GM18511 (cell line): ENCODE results near the gene CDKAL1.
"Not testable (repeated sequence)": the region's sequence is repeated elsewhere in the genome, so short reads cannot be mapped to it uniquely, and the experiment has no call there.

Experiments
- ATAC-seq: cut with Tn5 transposase; IDR thresholded peaks from one replicate; pipeline ENCODE4 v1.9.1; 2021; ENCODE audit warnings: mild to moderate bottlenecking, moderate library complexity; ENCODE audit not compliant: unreplicated experiment

Gene CDKAL1

GRCh38 chr6:21049148-21049547 lies 514.9 kb downstream of the CDKAL1 start:
- ATAC-seq, result no peak

- ATAC-seq, result no peak
Measured at GRCh38 chr6:21049572-21049971, 515.3 kb downstream of the CDKAL1 start.

- ATAC-seq, result no peak
Measured at GRCh38 chr6:21050935-21051334, 516.7 kb downstream of the CDKAL1 start.

DNA sequence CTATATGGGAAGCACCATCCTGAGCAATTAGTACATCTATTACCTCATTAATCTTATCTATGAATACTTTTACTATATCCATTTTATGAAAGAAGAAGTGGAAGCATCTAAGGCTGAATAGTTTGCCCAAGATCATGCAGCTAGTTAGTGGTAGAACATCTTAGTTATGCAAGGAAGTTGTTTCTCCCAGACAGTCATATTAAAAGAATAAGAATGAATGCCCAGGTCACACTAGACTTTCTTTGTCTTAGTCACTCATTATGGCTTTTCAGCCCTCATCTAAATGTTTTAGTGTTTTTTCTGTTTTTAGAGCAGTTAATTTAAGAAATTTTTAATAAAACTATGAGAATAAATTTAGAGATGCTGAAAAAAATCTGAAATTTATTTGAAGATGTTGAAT lies 517.5 kb downstream of the CDKAL1 start:
- ATAC-seq, result no peak

DNA sequence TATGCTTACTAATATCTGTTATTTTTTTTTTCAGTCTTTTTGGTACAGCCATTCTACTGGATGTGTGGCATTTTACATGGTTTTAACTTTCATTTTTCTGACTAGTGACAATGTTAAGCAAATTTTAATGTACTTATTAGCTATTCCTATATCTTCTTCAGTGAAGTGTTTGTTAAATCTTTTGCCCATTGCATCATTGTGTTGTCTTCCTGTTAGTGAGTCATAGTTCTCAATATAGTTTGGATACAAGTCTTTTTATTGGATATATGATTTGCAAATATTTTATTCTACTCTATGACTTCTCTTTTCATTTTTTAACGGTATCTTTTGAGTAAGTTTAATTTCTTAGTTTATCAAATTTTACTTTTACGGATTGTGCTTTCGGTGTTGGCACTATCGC lies 519.4 kb downstream of the CDKAL1 start:
- ATAC-seq, result no peak

DNA sequence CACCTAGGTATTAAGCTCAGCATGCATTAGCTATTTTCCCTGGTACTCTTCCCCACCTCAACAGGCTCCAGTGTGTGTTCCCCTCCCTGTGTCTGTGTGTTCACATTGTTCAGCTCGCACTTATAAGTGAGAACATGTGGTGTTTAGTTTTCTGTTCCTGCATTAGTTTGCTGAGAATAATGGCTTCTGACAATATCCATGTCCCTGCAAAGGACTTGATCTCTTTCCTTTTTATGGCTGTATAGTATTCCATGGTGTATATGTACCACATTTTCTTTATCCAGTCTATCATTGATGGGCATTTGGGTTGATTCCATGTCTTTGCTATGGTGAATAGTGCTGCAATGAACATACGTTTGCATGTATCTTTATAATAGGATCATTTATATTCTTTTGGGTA lies 521.2 kb downstream of the CDKAL1 start:
- ATAC-seq, result not testable (repeated sequence)

DNA sequence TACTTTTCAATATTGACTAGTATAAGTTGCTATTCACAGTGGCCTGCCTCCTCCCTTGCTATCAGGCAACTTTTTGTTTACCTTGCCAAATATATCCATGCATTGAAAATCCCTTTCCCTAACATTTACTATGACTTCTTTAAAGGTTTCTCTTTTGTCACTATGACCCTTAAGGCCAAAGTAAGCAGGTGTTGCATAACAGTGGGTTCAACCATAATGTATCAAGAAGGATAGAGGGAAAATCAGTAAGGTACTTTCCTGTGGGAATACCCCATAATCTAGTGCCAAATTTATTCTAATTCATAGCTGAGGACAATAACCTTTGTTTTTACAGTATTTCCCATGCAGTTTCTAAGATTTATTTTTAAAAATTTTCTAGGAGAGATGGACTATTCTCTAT lies 527.6 kb downstream of the CDKAL1 start:
- ATAC-seq, result no peak

GRCh38 chr6:21064756-21065340 lies 530.6 kb downstream of the CDKAL1 start:
- no peak for ATAC-seq

- ATAC-seq, result no peak
Measured at GRCh38 chr6:21067521-21067920, 533.3 kb downstream of the CDKAL1 start.

- ATAC-seq, result no peak
Measured at GRCh38 chr6:21070620-21071019, 536.4 kb downstream of the CDKAL1 start.

DNA sequence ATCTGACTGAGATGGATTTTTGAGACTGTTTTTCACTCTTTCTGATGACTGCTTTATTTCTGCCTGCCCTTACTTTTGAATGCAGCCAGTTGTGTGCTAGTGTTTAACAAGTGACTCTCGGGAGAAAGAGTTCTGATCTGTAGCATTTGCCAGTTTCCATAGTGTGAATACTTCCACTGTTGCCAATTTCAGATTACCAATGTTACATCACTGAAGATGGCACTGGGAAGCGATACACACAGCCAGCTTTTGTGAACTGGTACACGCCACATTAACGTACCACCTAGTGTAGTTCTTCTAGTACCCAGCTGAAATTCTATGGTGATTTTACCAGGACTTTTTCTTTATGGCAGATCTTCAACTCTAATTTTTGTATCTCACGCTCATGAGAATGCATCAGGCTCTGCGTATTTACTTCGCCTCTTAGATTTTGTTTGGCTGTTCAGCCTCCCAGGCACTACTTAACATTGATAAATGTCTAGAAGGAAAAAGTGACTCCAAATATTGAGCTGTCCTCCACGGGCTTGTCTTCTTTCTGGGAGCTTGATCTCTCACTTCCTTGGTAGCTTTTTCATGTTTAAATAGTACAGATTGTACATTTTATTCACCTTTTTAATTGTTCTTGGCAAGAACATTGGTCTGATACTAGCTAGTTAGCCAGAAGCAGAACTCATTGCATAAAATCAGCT lies 537.7 kb downstream of the CDKAL1 start:
- no peak for ATAC-seq

DNA sequence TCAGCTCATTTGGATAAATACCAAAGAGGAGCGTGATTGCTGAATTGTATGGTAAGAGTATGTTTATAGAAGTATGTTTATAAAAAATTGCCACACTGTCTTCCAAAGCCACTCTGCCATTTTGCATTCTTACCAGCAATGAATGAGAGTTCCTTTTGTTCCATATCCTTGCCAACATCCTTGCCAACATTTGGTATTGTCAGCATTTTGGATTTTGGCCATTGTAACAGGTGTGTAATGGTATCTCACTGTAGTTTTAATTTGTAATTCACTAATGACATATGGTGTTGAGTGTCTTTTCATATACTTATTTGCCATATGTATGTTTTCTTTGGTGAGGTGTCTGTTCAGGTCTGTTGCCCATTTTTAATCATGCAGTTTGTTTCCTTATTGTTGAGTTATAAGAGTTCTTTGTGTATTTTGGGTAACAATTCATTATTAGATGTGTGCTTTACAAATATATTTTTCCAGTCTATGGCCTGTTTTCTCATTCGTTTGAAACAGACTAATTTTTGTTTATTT lies 539.1 kb downstream of the CDKAL1 start:
- ATAC-seq, result no peak

- no peak for ATAC-seq
Measured at GRCh38 chr6:21074484-21074883, 540.2 kb downstream of the CDKAL1 start.

GRCh38 chr6:21075986-21076385 lies 541.7 kb downstream of the CDKAL1 start:
- ATAC-seq, result no peak

GRCh38 chr6:21078497-21078896 lies 544.2 kb downstream of the CDKAL1 start:
- ATAC-seq, result no peak

- no peak for ATAC-seq
Measured at GRCh38 chr6:21079468-21080048, 545.3 kb downstream of the CDKAL1 start.

DNA sequence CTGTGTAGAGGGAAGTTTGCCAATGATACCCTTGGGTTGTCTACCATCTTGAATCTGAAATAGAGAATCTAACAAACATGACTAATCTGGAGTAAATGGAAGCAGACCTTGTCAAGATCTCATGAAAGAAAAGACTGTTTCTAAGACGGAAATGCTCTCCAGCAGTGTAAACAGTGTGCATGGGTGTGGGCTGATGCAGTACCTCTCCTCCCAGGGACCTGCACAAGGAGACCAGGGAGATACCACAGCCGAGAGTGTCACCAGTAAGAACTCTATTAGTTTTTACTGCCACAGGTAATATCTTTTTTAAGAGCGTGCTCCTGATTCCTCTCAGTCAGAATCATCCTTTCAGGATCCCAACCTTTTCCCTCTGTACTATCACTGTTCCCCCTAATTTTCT lies 546.0 kb downstream of the CDKAL1 start:
- no peak for ATAC-seq

DNA sequence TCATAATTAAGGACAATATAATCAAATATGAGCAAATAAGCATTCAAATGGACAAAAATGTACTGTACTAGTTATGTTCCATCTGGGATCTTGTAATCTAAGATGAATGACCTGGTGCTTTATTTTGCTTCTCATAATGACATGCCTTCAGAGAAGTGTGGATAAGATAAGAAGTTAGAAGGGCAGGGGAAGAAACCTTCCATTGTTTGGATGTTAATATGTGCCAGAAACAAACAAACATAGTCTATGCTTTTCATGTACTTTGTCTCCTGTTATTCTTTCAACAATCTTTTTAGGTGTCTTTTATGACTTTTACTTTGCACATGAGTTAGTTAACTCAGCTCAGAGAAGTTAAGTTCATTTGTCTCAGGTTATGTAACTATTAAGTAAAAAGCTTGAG lies 547.8 kb downstream of the CDKAL1 start:
- ATAC-seq, result no peak

DNA sequence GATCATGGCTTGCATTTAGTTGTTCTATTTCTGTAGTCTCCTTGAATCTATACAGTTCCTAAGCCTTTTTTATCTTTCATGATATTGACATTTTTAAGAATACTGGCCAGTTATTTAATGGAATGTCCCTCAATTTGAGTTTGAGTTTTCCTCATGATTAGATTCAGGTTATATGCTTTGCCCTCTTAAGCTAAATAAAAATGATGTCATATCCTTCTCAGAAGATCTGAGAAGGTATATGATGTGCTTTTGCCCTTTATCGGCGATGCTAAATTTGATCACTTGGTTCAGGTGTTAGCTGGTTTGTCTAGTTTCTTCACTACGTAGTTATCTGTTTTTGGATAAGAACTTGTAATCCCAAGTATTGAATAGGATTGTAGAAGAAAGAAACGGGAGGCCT lies 549.5 kb downstream of the CDKAL1 start:
- ATAC-seq, result no peak

GRCh38 chr6:21084656-21085055 lies 550.4 kb downstream of the CDKAL1 start:
- ATAC-seq, result no peak

DNA sequence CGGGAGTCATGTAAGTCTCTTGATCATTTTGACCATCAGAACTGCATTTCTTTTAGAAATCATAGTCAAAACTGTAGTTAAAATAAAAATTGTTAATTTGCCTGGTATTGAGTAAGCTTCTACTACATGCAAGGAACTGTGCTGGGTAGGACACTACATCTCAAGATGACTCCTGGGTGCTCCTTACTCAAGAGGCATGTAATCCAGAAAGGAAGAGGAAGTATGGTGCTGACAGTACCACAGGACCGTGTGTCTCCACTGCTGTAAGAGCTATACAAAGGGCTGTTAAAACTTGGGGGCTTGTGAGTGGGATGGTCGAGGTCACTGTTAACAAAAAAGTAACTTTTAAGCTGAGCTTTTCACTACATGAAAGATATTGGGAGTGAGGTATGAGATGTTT lies 551.0 kb downstream of the CDKAL1 start:
- no peak for ATAC-seq

DNA sequence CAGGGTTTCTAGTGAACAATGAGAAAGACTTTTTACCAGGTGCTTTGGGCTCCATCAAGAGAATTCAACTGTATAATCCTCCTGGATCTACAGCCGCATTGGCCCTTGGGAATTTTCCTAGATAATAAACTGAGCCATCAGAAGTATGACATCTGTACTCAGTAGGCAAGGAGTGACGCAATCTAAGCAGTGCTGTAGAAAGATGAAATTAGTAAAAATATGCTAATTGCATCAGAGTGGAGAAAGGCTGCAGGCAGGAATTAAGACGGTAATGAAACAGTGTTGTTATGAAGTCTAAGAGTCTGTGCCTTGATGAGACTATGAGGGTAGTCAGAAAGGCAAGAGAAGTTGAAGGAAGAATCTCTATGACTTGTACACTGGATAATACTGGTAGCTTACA lies 551.4 kb downstream of the CDKAL1 start:
- no peak for ATAC-seq
